KMS-11 (cell line): ENCODE measurements around the gene RFLNA.

ENCODE experiments used
- H2AFZ ChIP-seq: fragments of 200-600 bp; sonication (generic); 2 replicates; pipeline ENCODE4 v1.6.1; 2016; ENCODE audit warnings: antibody characterized with exemption, mixed run types, low read depth
- H3K27ac ChIP-seq: fragments of 200-600 bp; sonication (generic); 2 replicates; pipeline ENCODE4 v1.6.1; 2016; ENCODE audit warnings: mild to moderate bottlenecking, mixed run types
- H3K27me3 ChIP-seq: fragments of 200-600 bp; sonication (generic); 2 replicates; pipeline ENCODE4 v1.6.1; 2017; ENCODE audit warnings: mild to moderate bottlenecking, low read depth, mixed run types, moderate library complexity; ENCODE audit not compliant: insufficient read depth
- H3K36me3 ChIP-seq: fragments of 200-600 bp; sonication (generic); 2 replicates; pipeline ENCODE4 v1.6.1; 2017; ENCODE audit warnings: mild to moderate bottlenecking, mixed run types; ENCODE audit not compliant: insufficient read depth
- H3K4me1 ChIP-seq: fragments of 200-600 bp; sonication (generic); 2 replicates; pipeline ENCODE4 v1.6.1; 2016; ENCODE audit warnings: mild to moderate bottlenecking, low read depth, mixed run types; ENCODE audit not compliant: poor library complexity, severe bottlenecking
- H3K4me2 ChIP-seq: fragments of 200-600 bp; sonication (generic); 2 replicates; pipeline ENCODE4 v1.7.0; 2016; ENCODE audit warnings: mild to moderate bottlenecking, mixed run types
- H3K4me3 ChIP-seq: fragments of 200-600 bp; sonication (generic); IDR thresholded peaks from 2 replicates; pipeline ENCODE4 v1.6.1; 2017; ENCODE audit warnings: low read depth, low read length, mixed read lengths; ENCODE audit not compliant: insufficient read depth
- H3K79me2 ChIP-seq: fragments of 200-600 bp; sonication (generic); 2 replicates; pipeline ENCODE4 v1.6.1; 2016; ENCODE audit warnings: low read depth, mixed run types; ENCODE audit not compliant: insufficient read depth
- H3K9ac ChIP-seq: fragments of 200-600 bp; sonication (generic); 2 replicates; pipeline ENCODE4 v1.6.1; 2016; ENCODE audit warnings: mild to moderate bottlenecking, mixed run types
- H4K20me1 ChIP-seq: fragments of 200-600 bp; sonication (generic); 2 replicates; pipeline ENCODE4 v1.6.1; 2016; ENCODE audit warnings: mild to moderate bottlenecking, mixed run types; ENCODE audit not compliant: insufficient read depth
- CTCF ChIP-seq: fragments of 200-600 bp; sonication (generic); conservative IDR thresholded peaks from 2 replicates; pipeline ENCODE4 v1.6.1; 2017; ENCODE audit warnings: low read depth, mild to moderate bottlenecking, antibody characterized with exemption, low read length, moderate library complexity, mixed read lengths

Gene RFLNA

GRCh38 chr12:124345795-124346194 is 50.9 kb downstream of the RFLNA start:
- Histone ChIP-seq H4K20me1 (no peaks in the 10 kb centered on the region), H3K79me2 (no peaks in the 10 kb centered on the region), H3K27me3 (no peaks in the 10 kb centered on the region), H3K9ac (no peak overlapping the region), H2AFZ (no peak overlapping the region), H3K36me3 (no peaks in the 10 kb centered on the region), H3K4me3 (no peak overlapping the region), H3K27ac (no peak overlapping the region), H3K4me1 (no peaks in the 10 kb centered on the region), H3K4me2 (no peak overlapping the region)
- TF ChIP-seq CTCF: no peak

GRCh38 chr12:124346425-124347168 is 51.7 kb downstream of the RFLNA start:
- no peak overlapping the region for H3K27ac ChIP-seq
- H2AFZ ChIP-seq: no peak overlapping the region
- no peak overlapping the region for H3K4me3 ChIP-seq
- H3K36me3 ChIP-seq: no peaks in the 10 kb centered on the region
- H3K4me2 ChIP-seq: no peak overlapping the region
- no peaks in the 10 kb centered on the region for H3K79me2 ChIP-seq
- H4K20me1 ChIP-seq: no peaks in the 10 kb centered on the region
- H3K27me3 ChIP-seq: no peaks in the 10 kb centered on the region
- no peaks in the 10 kb centered on the region for H3K4me1 ChIP-seq
- no peak for TF ChIP-seq CTCF
- no peak overlapping the region for H3K9ac ChIP-seq

GRCh38 chr12:124347335-124347734 is 52.4 kb downstream of the RFLNA start:
- no peaks in the 10 kb centered on the region for H3K27me3 ChIP-seq
- no peak overlapping the region for H3K4me3 ChIP-seq
- no peak for TF ChIP-seq CTCF
- H2AFZ ChIP-seq: no peak overlapping the region
- no peaks in the 10 kb centered on the region for H3K4me1 ChIP-seq
- H3K36me3 ChIP-seq: no peaks in the 10 kb centered on the region
- no peak overlapping the region for H3K9ac ChIP-seq
- H4K20me1 ChIP-seq: no peaks in the 10 kb centered on the region
- no peaks in the 10 kb centered on the region for H3K79me2 ChIP-seq
- no peak overlapping the region for H3K4me2 ChIP-seq
- H3K27ac ChIP-seq: no peak overlapping the region

- H3K4me2 ChIP-seq: no peak overlapping the region
- H4K20me1 ChIP-seq: no peaks in the 10 kb centered on the region
- H3K9ac ChIP-seq: no peak overlapping the region
- no peak overlapping the region for H3K4me3 ChIP-seq
- no peaks in the 10 kb centered on the region for H3K27me3 ChIP-seq
- no peaks in the 10 kb centered on the region for H3K36me3 ChIP-seq
- no peak overlapping the region for H2AFZ ChIP-seq
- no peaks in the 10 kb centered on the region for H3K4me1 ChIP-seq
- H3K27ac ChIP-seq: no peak overlapping the region
- TF ChIP-seq CTCF: peak; percentile 58
- H3K79me2 ChIP-seq: no peaks in the 10 kb centered on the region
Observed at GRCh38 chr12:124347805-124348658, 53.1 kb downstream of the RFLNA start.
